SKM-1 treated with dmso at 0.1 percent for 144 hours (cell line): ENCODE data around the gene VGLL2.

Experiments used
- DNase-seq: peaks from one replicate; lab custom pipeline; 2025; ENCODE audit not compliant: unreplicated experiment; lab: John Stamatoyannopoulos, UW

The VGLL2 gene

GRCh38 chr6:117268924-117269323, 3.6 kb downstream of the VGLL2 start:
- DNase-seq, result no peak

DNA sequence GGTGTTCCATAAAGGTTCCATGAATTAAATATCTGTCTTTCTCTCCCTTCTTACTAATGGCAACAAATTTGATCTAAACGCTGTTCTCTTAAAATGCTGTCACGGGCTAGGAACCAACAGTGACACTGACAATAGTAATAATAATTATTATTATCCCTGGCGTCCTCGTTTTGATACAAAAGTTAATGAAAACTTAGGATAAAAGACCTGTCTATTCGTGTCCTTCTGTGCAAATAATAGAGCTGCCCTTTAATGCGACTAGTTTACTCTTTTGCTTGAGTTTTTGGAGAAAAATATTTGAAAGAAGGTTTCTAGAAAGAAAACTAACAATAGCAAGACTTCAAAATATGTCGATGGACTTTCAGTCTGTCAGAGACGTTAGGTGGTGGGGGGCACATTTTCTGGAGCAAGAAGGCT, 4.3 kb downstream of the VGLL2 start:
- DNase-seq, result no peak

DNA sequence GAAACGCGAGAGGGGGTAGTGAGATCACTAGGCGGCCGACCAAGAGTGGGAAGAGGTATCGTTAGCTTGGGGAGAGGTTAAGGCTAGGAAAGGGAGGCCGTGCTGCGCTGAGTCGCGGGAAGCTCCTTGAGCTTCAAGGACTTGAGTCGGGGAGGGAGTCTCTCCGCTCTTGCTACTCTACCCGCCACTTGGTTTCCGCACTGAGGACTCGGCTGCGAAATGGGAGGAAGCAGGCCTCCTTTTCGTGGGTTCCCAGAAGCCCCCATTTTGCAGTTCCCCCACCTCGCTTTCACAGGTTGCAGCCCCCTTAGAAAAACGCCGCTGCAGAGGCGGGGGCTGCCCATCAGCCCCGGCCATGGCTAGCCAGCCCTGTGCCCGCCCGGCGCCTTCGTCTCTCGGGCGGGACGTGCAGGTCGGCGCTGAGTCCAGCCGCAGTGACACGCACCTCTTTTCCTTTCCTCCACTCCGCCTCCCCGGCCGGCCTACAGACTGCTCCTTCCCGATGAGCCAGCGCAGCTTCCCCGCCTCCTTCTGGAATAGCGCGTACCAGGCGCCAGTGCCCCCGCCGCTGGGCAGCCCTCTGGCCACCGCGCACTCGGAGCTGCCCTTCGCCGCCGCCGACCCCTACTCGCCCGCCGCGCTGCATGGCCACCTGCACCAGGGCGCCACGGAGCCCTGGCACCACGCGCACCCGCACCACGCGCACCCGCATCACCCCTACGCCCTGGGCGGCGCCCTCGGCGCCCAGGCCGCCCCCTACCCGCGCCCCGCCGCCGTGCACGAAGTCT, 4.9 kb downstream of the VGLL2 start:
- no peak for DNase-seq

- no peak for DNase-seq
These were observed 5.6 kb downstream of the VGLL2 start for GRCh38 chr6:117270843-117271507.

- DNase-seq, result no peak
These were observed 6.9 kb downstream of the VGLL2 start for GRCh38 chr6:117272032-117272866.

- DNase-seq, result no peak
These were observed 7.5 kb downstream of the VGLL2 start for GRCh38 chr6:117272891-117273290.

DNA sequence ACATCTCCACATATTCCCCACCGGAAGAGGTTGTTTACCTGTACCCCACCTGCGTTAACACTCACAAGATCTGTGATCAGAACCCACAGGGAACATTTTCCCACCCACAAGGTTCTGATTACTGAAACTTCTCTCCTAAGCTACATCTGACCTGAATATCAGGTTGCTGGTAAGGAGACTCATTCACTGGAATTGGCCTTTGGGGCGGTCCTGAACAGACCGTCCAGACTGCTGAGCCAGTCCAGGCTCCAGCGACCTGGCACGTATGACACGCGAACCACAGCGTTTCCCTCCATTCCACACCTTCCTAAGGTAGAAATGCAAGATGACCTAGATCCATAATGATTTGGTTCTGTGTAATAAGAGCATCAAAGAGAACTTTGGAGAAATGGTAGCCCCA, 9.8 kb downstream of the VGLL2 start:
- DNase-seq, result no peak

DNA sequence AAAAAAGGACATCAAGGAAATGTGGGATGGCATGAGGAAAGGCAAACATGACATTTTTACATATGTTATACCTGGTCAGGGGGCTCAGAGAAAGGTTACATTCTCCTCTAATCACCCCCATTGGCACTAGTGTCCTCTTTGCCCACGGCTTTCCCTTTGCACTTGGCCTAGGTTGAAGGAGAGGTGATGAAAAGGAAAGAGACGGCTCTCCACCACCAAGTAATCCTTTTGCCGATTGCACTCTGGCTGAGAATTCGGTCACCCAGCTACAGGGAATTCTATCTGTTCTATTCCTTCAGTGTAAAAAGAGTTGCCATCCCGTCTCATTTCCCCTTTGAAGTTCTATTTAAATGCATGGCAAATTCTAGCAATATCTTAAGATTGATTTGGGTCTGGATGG, 10.4 kb downstream of the VGLL2 start:
- DNase-seq, result no peak

GRCh38 chr6:117276778-117277316, 11.5 kb downstream of the VGLL2 start:
- DNase-seq, result no peak

- no peak for DNase-seq
These were observed 15.6 kb downstream of the VGLL2 start for GRCh38 chr6:117280922-117281321.

DNA sequence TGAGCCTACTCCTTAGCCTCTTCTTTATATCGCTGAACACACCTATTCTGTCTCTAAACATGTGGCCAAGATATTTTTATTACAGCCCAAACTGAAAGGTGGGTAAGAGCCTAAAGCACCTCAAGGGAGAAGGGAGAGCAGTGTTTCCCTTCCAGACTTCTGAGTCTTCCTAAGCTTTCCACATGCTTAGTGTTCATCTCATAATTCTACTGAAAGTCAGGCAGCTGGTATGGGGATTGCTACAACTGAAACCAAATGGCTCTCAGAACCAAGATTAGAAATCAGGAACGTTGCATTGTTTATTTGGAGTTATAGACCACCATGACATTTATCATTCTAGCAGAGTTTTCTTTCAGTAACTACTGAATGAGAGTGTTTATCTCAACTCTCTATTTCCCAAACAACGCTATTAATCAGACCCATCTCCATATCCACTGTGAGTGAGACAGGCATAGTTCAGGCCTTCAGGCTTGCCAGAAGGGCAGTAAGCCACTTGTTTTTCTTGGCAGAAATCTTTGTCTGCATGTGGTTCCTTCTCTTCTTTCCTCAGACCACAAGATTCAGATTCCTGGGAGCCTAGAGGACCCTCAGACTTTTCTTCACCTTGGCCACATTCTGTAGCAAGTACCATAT, 22.8 kb downstream of the VGLL2 start:
- no peak for DNase-seq

DNA sequence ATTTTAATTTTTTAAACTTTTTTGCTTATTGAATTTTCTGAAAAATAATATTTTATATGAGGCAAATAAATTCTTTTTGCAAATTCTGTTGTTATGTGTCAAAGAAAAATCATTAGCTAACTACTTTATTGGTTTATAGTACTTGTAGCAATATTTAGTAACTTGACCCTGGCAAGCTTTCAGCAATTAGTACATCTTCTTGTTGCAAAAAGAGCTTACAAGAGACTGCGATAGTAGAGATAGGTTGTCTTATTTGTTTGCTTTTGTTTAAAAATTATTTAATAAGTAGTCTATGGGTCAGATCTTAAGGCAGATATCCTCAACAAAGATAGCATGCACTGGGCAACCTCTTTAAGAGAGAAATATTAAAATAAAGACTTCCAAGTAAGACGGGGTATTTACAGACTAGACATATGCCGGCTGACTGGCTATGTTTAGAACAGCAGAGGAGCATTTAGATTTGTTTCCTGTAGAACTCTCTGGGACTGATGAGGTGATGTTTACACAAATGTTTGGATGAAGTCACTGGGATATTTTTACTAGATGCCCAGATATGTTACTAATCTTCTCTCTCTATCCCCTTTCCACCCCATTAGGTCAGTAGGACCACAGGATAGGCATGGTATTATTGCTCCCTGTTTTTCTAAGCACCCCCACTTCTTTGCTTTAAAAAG, 25.0 kb downstream of the VGLL2 start:
- DNase-seq, result no peak

- DNase-seq, result no peak
These were observed 33.6 kb downstream of the VGLL2 start for GRCh38 chr6:117298941-117299340.

GRCh38 chr6:117303323-117303722, 38.0 kb downstream of the VGLL2 start:
- DNase-seq, result no peak

GRCh38 chr6:117304446-117304845, 39.1 kb downstream of the VGLL2 start:
- DNase-seq, result no peak

- no peak for DNase-seq
These were observed 41.0 kb downstream of the VGLL2 start for GRCh38 chr6:117306227-117306790.

- DNase-seq, result no peak
These were observed 42.3 kb downstream of the VGLL2 start for GRCh38 chr6:117307655-117308054.

DNA sequence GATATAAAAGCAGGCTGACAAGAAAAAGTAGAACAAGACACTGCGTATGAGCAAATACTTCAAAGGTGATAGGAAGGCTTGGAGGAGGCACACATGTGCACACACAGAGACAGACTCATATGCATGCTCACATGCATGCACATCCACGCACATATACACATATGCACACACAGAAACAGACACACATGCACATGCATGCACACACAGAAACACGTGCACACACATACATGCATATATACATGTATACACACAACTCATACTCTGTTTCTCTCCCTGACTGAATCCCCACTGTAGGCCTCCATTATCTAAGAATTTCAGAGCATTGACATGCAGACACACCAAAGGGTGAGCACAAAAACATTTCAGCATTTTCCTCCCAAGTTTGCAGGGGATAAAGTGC, 43.7 kb downstream of the VGLL2 start:
- DNase-seq, result no peak

- DNase-seq, result no peak
These were observed 44.3 kb downstream of the VGLL2 start for GRCh38 chr6:117309611-117310010.

GRCh38 chr6:117311310-117311709, 46.0 kb downstream of the VGLL2 start:
- DNase-seq, result no peak
